ENCODE measurements around the gene ZWILCH.
"Not testable (repeated sequence)": the region's sequence is repeated elsewhere in the genome, so short reads cannot be mapped to it uniquely, and the experiment has no call there.

GRCh38 chr15:66461294-66461693 is 43.8 kb upstream of the ZWILCH start:
- TF ChIP-seq, protein P1, sequence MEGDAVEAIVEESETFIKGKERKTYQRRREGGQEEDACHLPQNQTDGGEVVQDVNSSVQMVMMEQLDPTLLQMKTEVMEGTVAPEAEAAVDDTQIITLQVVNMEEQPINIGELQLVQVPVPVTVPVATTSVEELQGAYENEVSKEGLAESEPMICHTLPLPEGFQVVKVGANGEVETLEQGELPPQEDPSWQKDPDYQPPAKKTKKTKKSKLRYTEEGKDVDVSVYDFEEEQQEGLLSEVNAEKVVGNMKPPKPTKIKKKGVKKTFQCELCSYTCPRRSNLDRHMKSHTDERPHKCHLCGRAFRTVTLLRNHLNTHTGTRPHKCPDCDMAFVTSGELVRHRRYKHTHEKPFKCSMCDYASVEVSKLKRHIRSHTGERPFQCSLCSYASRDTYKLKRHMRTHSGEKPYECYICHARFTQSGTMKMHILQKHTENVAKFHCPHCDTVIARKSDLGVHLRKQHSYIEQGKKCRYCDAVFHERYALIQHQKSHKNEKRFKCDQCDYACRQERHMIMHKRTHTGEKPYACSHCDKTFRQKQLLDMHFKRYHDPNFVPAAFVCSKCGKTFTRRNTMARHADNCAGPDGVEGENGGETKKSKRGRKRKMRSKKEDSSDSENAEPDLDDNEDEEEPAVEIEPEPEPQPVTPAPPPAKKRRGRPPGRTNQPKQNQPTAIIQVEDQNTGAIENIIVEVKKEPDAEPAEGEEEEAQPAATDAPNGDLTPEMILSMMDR (IDR thresholded peaks at IDR 0.05; ENCODE audit: low read depth, low read length, missing input control), result not testable (repeated sequence)
- TF ChIP-seq, protein P2, sequence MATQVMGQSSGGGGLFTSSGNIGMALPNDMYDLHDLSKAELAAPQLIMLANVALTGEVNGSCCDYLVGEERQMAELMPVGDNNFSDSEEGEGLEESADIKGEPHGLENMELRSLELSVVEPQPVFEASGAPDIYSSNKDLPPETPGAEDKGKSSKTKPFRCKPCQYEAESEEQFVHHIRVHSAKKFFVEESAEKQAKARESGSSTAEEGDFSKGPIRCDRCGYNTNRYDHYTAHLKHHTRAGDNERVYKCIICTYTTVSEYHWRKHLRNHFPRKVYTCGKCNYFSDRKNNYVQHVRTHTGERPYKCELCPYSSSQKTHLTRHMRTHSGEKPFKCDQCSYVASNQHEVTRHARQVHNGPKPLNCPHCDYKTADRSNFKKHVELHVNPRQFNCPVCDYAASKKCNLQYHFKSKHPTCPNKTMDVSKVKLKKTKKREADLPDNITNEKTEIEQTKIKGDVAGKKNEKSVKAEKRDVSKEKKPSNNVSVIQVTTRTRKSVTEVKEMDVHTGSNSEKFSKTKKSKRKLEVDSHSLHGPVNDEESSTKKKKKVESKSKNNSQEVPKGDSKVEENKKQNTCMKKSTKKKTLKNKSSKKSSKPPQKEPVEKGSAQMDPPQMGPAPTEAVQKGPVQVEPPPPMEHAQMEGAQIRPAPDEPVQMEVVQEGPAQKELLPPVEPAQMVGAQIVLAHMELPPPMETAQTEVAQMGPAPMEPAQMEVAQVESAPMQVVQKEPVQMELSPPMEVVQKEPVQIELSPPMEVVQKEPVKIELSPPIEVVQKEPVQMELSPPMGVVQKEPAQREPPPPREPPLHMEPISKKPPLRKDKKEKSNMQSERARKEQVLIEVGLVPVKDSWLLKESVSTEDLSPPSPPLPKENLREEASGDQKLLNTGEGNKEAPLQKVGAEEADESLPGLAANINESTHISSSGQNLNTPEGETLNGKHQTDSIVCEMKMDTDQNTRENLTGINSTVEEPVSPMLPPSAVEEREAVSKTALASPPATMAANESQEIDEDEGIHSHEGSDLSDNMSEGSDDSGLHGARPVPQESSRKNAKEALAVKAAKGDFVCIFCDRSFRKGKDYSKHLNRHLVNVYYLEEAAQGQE (IDR thresholded peaks at IDR 0.05), result not testable (repeated sequence)
- TF ChIP-seq YY1 (IDR thresholded peaks at IDR 0.05); NR2F2 (IDR thresholded peaks at IDR 0.05); GABPA (IDR thresholded peaks at IDR 0.05 in 1 of 2, conservative IDR thresholded peaks at IDR 0.05 in 1 of 2); RAD21 (IDR thresholded peaks at IDR 0.05); SP1 (IDR thresholded peaks at IDR 0.05); TAF1 (conservative IDR thresholded peaks at IDR 0.05); RXRA (IDR thresholded peaks at IDR 0.05); ATF3 (IDR thresholded peaks at IDR 0.05); EGR1 (IDR thresholded peaks at IDR 0.05; ENCODE audit: low read depth in 2 of 2); FOXA1 (IDR thresholded peaks at IDR 0.05): not testable (repeated sequence)
- TF ChIP-seq, protein P3, sequence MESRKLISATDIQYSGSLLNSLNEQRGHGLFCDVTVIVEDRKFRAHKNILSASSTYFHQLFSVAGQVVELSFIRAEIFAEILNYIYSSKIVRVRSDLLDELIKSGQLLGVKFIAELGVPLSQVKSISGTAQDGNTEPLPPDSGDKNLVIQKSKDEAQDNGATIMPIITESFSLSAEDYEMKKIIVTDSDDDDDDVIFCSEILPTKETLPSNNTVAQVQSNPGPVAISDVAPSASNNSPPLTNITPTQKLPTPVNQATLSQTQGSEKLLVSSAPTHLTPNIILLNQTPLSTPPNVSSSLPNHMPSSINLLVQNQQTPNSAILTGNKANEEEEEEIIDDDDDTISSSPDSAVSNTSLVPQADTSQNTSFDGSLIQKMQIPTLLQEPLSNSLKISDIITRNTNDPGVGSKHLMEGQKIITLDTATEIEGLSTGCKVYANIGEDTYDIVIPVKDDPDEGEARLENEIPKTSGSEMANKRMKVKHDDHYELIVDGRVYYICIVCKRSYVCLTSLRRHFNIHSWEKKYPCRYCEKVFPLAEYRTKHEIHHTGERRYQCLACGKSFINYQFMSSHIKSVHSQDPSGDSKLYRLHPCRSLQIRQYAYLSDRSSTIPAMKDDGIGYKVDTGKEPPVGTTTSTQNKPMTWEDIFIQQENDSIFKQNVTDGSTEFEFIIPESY (IDR thresholded peaks at IDR 0.05), result not testable (repeated sequence)
- TF ChIP-seq, protein P4, sequence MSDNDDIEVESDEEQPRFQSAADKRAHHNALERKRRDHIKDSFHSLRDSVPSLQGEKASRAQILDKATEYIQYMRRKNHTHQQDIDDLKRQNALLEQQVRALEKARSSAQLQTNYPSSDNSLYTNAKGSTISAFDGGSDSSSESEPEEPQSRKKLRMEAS (IDR thresholded peaks at IDR 0.05), result not testable (repeated sequence)
